ENCODE measurements around the gene TM9SF4.
"Not testable (repeated sequence)": the region's sequence is repeated elsewhere in the genome, so short reads cannot be mapped to it uniquely, and the experiment has no call there.

Gene TM9SF4

GRCh38 chr20:32155017-32155981 lies 45.8 kb downstream of the TM9SF4 start:
- no peak for DNase-seq (ENCODE audit: low read depth in 2 of 2)

- no peak for DNase-seq (ENCODE audit: low read depth in 2 of 2)
Measured at GRCh38 chr20:32157611-32158010, 48.1 kb downstream of the TM9SF4 start.

- no peak for DNase-seq (ENCODE audit: low read depth in 2 of 2)
Measured at GRCh38 chr20:32158351-32158750, 48.8 kb downstream of the TM9SF4 start.

GRCh38 chr20:32158943-32159660 lies 49.6 kb downstream of the TM9SF4 start:
- no peak for DNase-seq (ENCODE audit: low read depth in 2 of 2)

- no peak for DNase-seq (ENCODE audit: low read depth in 2 of 2)
Measured at GRCh38 chr20:32159766-32160221, 50.3 kb downstream of the TM9SF4 start.

GRCh38 chr20:32160341-32160740 lies 50.8 kb downstream of the TM9SF4 start:
- no peak for DNase-seq (ENCODE audit: low read depth in 2 of 2)

- no peak for DNase-seq (ENCODE audit: low read depth in 2 of 2)
Measured at GRCh38 chr20:32162351-32162750, 52.8 kb downstream of the TM9SF4 start.

GRCh38 chr20:32163951-32164350 lies 54.4 kb downstream of the TM9SF4 start:
- no peak for DNase-seq (ENCODE audit: low read depth in 2 of 2)

- DNase-seq (ENCODE audit: low read depth in 2 of 2), result no peak
Measured at GRCh38 chr20:32164984-32165735, 55.6 kb downstream of the TM9SF4 start.

- DNase-seq (ENCODE audit: low read depth in 2 of 2), result no peak
Measured at GRCh38 chr20:32165836-32166545, 56.5 kb downstream of the TM9SF4 start.

GRCh38 chr20:32167552-32167951 lies 58.0 kb downstream of the TM9SF4 start:
- DNase-seq (ENCODE audit: low read depth in 2 of 2), result no peak

- no peak for DNase-seq (ENCODE audit: low read depth in 2 of 2)
Measured at GRCh38 chr20:32168184-32168910, 58.8 kb downstream of the TM9SF4 start.

- DNase-seq (ENCODE audit: low read depth in 2 of 2), result not testable (repeated sequence)
Measured at GRCh38 chr20:32177696-32178095, 68.2 kb downstream of the TM9SF4 start.

GRCh38 chr20:32179515-32179914 lies 70.0 kb downstream of the TM9SF4 start:
- DNase-seq (ENCODE audit: low read depth in 2 of 2), result no peak

GRCh38 chr20:32179934-32180333 lies 70.4 kb downstream of the TM9SF4 start:
- DNase-seq (ENCODE audit: low read depth in 2 of 2), result no peak

GRCh38 chr20:32181606-32182005 lies 72.1 kb downstream of the TM9SF4 start:
- DNase-seq (ENCODE audit: low read depth in 2 of 2), result no peak

GRCh38 chr20:32183947-32184635 lies 74.6 kb downstream of the TM9SF4 start:
- DNase-seq (ENCODE audit: low read depth in 2 of 2), result no peak

GRCh38 chr20:32184961-32185603 lies 75.6 kb downstream of the TM9SF4 start:
- no peak for DNase-seq (ENCODE audit: low read depth in 2 of 2)

- no peak for DNase-seq (ENCODE audit: low read depth in 2 of 2)
Measured at GRCh38 chr20:32186506-32186905, 77.0 kb downstream of the TM9SF4 start.
